Activated T-helper 9 cell treated with anti-CD3 and anti-CD28 coated beads, Interleukin-2, amount 50 U/mL, for 16 hours (primary cell): ENCODE data around the gene GPC6.

ENCODE experiments used
- DNase-seq: peaks from one replicate; pipeline ENCODE4 v3.0.0-alpha.2; 2020; ENCODE audit warnings: low read depth

GPC6 gene

GRCh38 chr13:93270769-93271742, 44.4 kb downstream of the GPC6 start:
- DNase-seq: no peak

GRCh38 chr13:93279982-93280381, 53.4 kb downstream of the GPC6 start:
- no peak for DNase-seq

GRCh38 chr13:93280688-93281087, 54.1 kb downstream of the GPC6 start:
- no peak for DNase-seq

- DNase-seq: no peak
Observed at GRCh38 chr13:93283255-93283654, 56.6 kb downstream of the GPC6 start.

- no peak for DNase-seq
Observed at GRCh38 chr13:93284064-93284463, 57.5 kb downstream of the GPC6 start.

GRCh38 chr13:93286047-93286446, 59.4 kb downstream of the GPC6 start:
- no peak for DNase-seq

GRCh38 chr13:93289053-93289452, 62.4 kb downstream of the GPC6 start:
- DNase-seq: no peak

GRCh38 chr13:93289842-93290241, 63.2 kb downstream of the GPC6 start:
- no peak for DNase-seq

- no peak for DNase-seq
Observed at GRCh38 chr13:93290503-93290902, 63.9 kb downstream of the GPC6 start.

- no peak for DNase-seq
Observed at GRCh38 chr13:93292366-93292765, 65.8 kb downstream of the GPC6 start.

- DNase-seq: no peak
Observed at GRCh38 chr13:93293710-93294109, 67.1 kb downstream of the GPC6 start.

GRCh38 chr13:93296584-93296983, 70.0 kb downstream of the GPC6 start:
- DNase-seq: no peak

GRCh38 chr13:93298713-93299112, 72.1 kb downstream of the GPC6 start:
- no peak for DNase-seq

GRCh38 chr13:93304134-93304533, 77.5 kb downstream of the GPC6 start:
- no peak for DNase-seq

GRCh38 chr13:93304868-93305613, 78.4 kb downstream of the GPC6 start:
- no peak for DNase-seq

GRCh38 chr13:93305886-93306285, 79.3 kb downstream of the GPC6 start:
- DNase-seq: no peak

- no peak for DNase-seq
Observed at GRCh38 chr13:93307136-93307535, 80.5 kb downstream of the GPC6 start.

- no peak for DNase-seq
Observed at GRCh38 chr13:93307651-93308050, 81.0 kb downstream of the GPC6 start.

- DNase-seq: no peak
Observed at GRCh38 chr13:93309886-93310523, 83.4 kb downstream of the GPC6 start.

- DNase-seq: no peak
Observed at GRCh38 chr13:93316841-93317240, 90.2 kb downstream of the GPC6 start.

- DNase-seq: no peak
Observed at GRCh38 chr13:93318534-93319254, 92.1 kb downstream of the GPC6 start.

GRCh38 chr13:93320942-93321341, 94.3 kb downstream of the GPC6 start:
- no peak for DNase-seq
